Midbrain (tissue), 1 donor: ENCODE data around the gene KCNJ6.
"Not testable (repeated sequence)": the region's sequence is repeated elsewhere in the genome, so short reads cannot be mapped to it uniquely, and the experiment has no call there.

Experiments
- DNase-seq: peaks from one replicate; lab custom pipeline; 2025; lab: John Stamatoyannopoulos, UW

Gene KCNJ6

GRCh38 chr21:37643862-37644261 is 272.4 kb downstream of the KCNJ6 start:
- DNase-seq, result not testable (repeated sequence)

- DNase-seq, result no peak
Observed at GRCh38 chr21:37642493-37642892, 273.8 kb downstream of the KCNJ6 start.

- DNase-seq, result no peak
Observed at GRCh38 chr21:37639756-37640155, 276.5 kb downstream of the KCNJ6 start.

- no peak for DNase-seq
Observed at GRCh38 chr21:37636152-37636860, 280.0 kb downstream of the KCNJ6 start.

- no peak for DNase-seq
Observed at GRCh38 chr21:37631319-37632117, 284.7 kb downstream of the KCNJ6 start.

- DNase-seq, result no peak
Observed at GRCh38 chr21:37630872-37631271, 285.4 kb downstream of the KCNJ6 start.

- no peak for DNase-seq
Observed at GRCh38 chr21:37628362-37628761, 287.9 kb downstream of the KCNJ6 start.

GRCh38 chr21:37627561-37627960 is 288.7 kb downstream of the KCNJ6 start:
- no peak for DNase-seq

GRCh38 chr21:37627074-37627473 is 289.2 kb downstream of the KCNJ6 start:
- no peak for DNase-seq

GRCh38 chr21:37626320-37626719 is 289.9 kb downstream of the KCNJ6 start:
- DNase-seq, result no peak

GRCh38 chr21:37623689-37624088 is 292.6 kb downstream of the KCNJ6 start:
- DNase-seq, result no peak

GRCh38 chr21:37623183-37623582 is 293.1 kb downstream of the KCNJ6 start:
- DNase-seq, result no peak

GRCh38 chr21:37622755-37623154 is 293.5 kb downstream of the KCNJ6 start:
- DNase-seq, result no peak

- DNase-seq, result no peak
Observed at GRCh38 chr21:37620401-37620800, 295.9 kb downstream of the KCNJ6 start.

- DNase-seq, result no peak
Observed at GRCh38 chr21:37619464-37619974, 296.7 kb downstream of the KCNJ6 start.

GRCh38 chr21:37618081-37618480 is 298.2 kb downstream of the KCNJ6 start:
- DNase-seq, result no peak

- DNase-seq, result no peak
Observed at GRCh38 chr21:37615962-37616361, 300.3 kb downstream of the KCNJ6 start.

- DNase-seq, result no peak
Observed at GRCh38 chr21:37614351-37614875, 301.8 kb downstream of the KCNJ6 start.

- DNase-seq, result no peak
Observed at GRCh38 chr21:37607081-37607480, 309.2 kb downstream of the KCNJ6 start.

GRCh38 chr21:37606549-37606948 is 309.7 kb downstream of the KCNJ6 start:
- no peak for DNase-seq

- no peak for DNase-seq
Observed at GRCh38 chr21:37605006-37605405, 311.3 kb downstream of the KCNJ6 start.

GRCh38 chr21:37603129-37603528 is 313.1 kb downstream of the KCNJ6 start:
- no peak for DNase-seq

GRCh38 chr21:37601915-37602314 is 314.3 kb downstream of the KCNJ6 start:
- DNase-seq, result no peak
